Mesendoderm (in vitro differentiated cells): Measurements from ENCODE around the gene AKAP8. TPM values are rescaled to one million over a fixed set of nuclear protein-coding genes. Genes with fewer than 3 reads are reported as not detected.

Experiments used
- DNase-seq: peaks from one replicate; pipeline ENCODE4 v3.0.0; 2013
- H2AK5ac ChIP-seq: 2 replicates; pipeline ENCODE4 v1.6.1; 2013; ENCODE audit warnings: low read length, inconsistent platforms
- H2BK120ac ChIP-seq: 2 replicates; pipeline ENCODE4 v1.6.1; 2013; ENCODE audit warnings: low read depth, mild to moderate bottlenecking, low read length, moderate library complexity, mixed read lengths
- H2BK15ac ChIP-seq: replicated peaks from 2 replicates; pipeline ENCODE4 v1.6.1; 2013; ENCODE audit warnings: low read depth, mild to moderate bottlenecking, moderate library complexity
- H2BK5ac ChIP-seq: 2 replicates; pipeline ENCODE4 v1.6.1; 2013; ENCODE audit warnings: low read length, inconsistent platforms
- H3K18ac ChIP-seq: 2 replicates; pipeline ENCODE4 v1.6.1; 2013; ENCODE audit warnings: mild to moderate bottlenecking, low read length, mixed read lengths
- H3K23ac ChIP-seq: one replicate; pipeline ENCODE4 v1.6.1; 2013; ENCODE audit warnings: low read length
- H3K27ac ChIP-seq: 2 replicates; pipeline ENCODE4 v1.5.1; 2013; ENCODE audit warnings: low read depth, mild to moderate bottlenecking, inconsistent platforms, low read length, moderate library complexity
- H3K27me3 ChIP-seq: 2 replicates; pipeline ENCODE4 v1.6.1; 2013; ENCODE audit warnings: low read length, control low read depth, mild to moderate bottlenecking, inconsistent platforms; ENCODE audit not compliant: insufficient read depth, poor library complexity
- H3K36me3 ChIP-seq: 2 replicates; pipeline ENCODE4 v1.6.1; 2013; ENCODE audit warnings: low read length, inconsistent platforms; ENCODE audit not compliant: control insufficient read depth, insufficient read depth
- H3K4ac ChIP-seq: one replicate; pipeline ENCODE4 v1.6.1; 2013; ENCODE audit warnings: low read depth, mild to moderate bottlenecking, low read length, moderate library complexity
- H3K4me1 ChIP-seq: 2 replicates; pipeline ENCODE4 v1.6.1; 2013; ENCODE audit warnings: low read depth, low read length, inconsistent platforms; ENCODE audit not compliant: control insufficient read depth
- H3K4me2 ChIP-seq: 2 replicates; pipeline ENCODE4 v1.6.1; 2013; ENCODE audit warnings: low read length
- H3K4me3 ChIP-seq: 2 replicates; pipeline ENCODE4 v1.5.1; 2013; ENCODE audit warnings: mild to moderate bottlenecking, low read length
- H3K56ac ChIP-seq: one replicate; pipeline ENCODE4 v1.6.1; 2013; ENCODE audit warnings: low read length
- H3K79me1 ChIP-seq: 2 replicates; pipeline ENCODE4 v1.6.1; 2013; ENCODE audit warnings: low read length, inconsistent platforms
- H3K79me2 ChIP-seq: 2 replicates; pipeline ENCODE4 v1.6.1; 2013; ENCODE audit warnings: mild to moderate bottlenecking, low read length; ENCODE audit not compliant: control insufficient read depth, insufficient read depth
- H3K9ac ChIP-seq: 2 replicates; pipeline ENCODE4 v1.6.1; 2013; ENCODE audit warnings: low read length, inconsistent platforms
- H4K5ac ChIP-seq: one replicate; pipeline ENCODE4 v1.6.1; 2013; ENCODE audit warnings: low read length
- H4K8ac ChIP-seq: one replicate; pipeline ENCODE4 v1.6.1; 2013; ENCODE audit warnings: low read depth, mild to moderate bottlenecking, control low read depth, low read length, moderate library complexity
- WGBS: extraction: QIAGEN DNeasy Blood & Tissue Kit; methylation state at CpG from one replicate; pipeline ENCODE4 v1.1.7; 2013; ENCODE audit warnings: low lambda C conversion rate, missing lambda C conversion rate; ENCODE audit not compliant: insufficient coverage; ENCODE audit errors: extremely low coverage; 5-methylcytosine and 5-hydroxymethylcytosine counted together
- polyA plus RNA-seq, 2 experiments: library from polyadenylated mRNA; stranded (reverse); fragments of 200-250 nt; gene quantifications; one replicate each; pipeline ENCODE4 v1.2.3, GENCODE V29; 2013

The AKAP8 gene
- 27.7 TPM for polyA plus RNA-seq (2013, experiment 1 of 2)
- polyA plus RNA-seq (2013, experiment 2 of 2), result 27.0 TPM

GRCh38 chr19:15379083-15379998 is at the start of gene AKAP8:
Gene AKAP8 (minus strand): TSS chr19:15379787. CDS start chr19:15379731, 56 bp downstream.
- H3K18ac ChIP-seq, result peak within 1 kb of the TSS; percentile 82
- peak; percentile 99 for DNase-seq
- peak within 1 kb of the TSS; percentile 98 for H3K4me2 ChIP-seq
- H3K36me3 ChIP-seq, result no peaks in the 10 kb centered on the region
- H3K4ac ChIP-seq, result peak within 1 kb of the TSS; percentile 86
- peak within 1 kb of the TSS; percentile 82 for H2BK5ac ChIP-seq
- H3K4me3 ChIP-seq, result peak within 1 kb of the TSS; percentile 94
- no peaks in the 10 kb centered on the region for H3K27me3 ChIP-seq
- no peak within 1 kb of the TSS for H4K5ac ChIP-seq
- peak within 1 kb of the TSS; percentile 100 for H3K56ac ChIP-seq
- no peak within 1 kb of the TSS for H2BK15ac ChIP-seq
- H2AK5ac ChIP-seq, result peak within 1 kb of the TSS; percentile 64
- H2BK120ac ChIP-seq, result no peak within 1 kb of the TSS
- no CpG with 5 or more reads among the region's 111 CpGs for WGBS
- H3K4me1 ChIP-seq, result peaks cover 3% of the 10 kb centered on the region
- H3K23ac ChIP-seq, result no peak within 1 kb of the TSS
- peak within 1 kb of the TSS; percentile 89 for H3K27ac ChIP-seq
- no peak within 1 kb of the TSS for H4K8ac ChIP-seq
- H3K79me1 ChIP-seq, result peaks cover 7% of the 10 kb centered on the region
- H3K9ac ChIP-seq, result peak within 1 kb of the TSS; percentile 92
- H3K79me2 ChIP-seq, result peaks cover 43% of the 10 kb centered on the region

- H3K4me2 ChIP-seq, result no peak overlapping the region
- no peak overlapping the region for H2BK5ac ChIP-seq
- H3K79me2 ChIP-seq, result peaks cover 25% of the 10 kb centered on the region
- H3K56ac ChIP-seq, result no peak overlapping the region
- no peak overlapping the region for H3K4ac ChIP-seq
- peaks cover 5% of the 10 kb centered on the region for H3K4me1 ChIP-seq
- peaks cover 17% of the 10 kb centered on the region for H3K79me1 ChIP-seq
- H3K36me3 ChIP-seq, result peaks cover 14% of the 10 kb centered on the region
- H3K27me3 ChIP-seq, result no peaks in the 10 kb centered on the region
- H3K18ac ChIP-seq, result no peak overlapping the region
- no peak overlapping the region for H2BK120ac ChIP-seq
- H3K4me3 ChIP-seq, result no peak overlapping the region
- H2AK5ac ChIP-seq, result no peak overlapping the region
- no peak overlapping the region for H3K9ac ChIP-seq
- no peak overlapping the region for H3K23ac ChIP-seq
- no peak overlapping the region for H4K8ac ChIP-seq
- DNase-seq, result no peak
- H3K27ac ChIP-seq, result no peak overlapping the region
- H2BK15ac ChIP-seq, result no peak overlapping the region
- H4K5ac ChIP-seq, result no peak overlapping the region
- no CpG with 5 or more reads among the region's 35 CpGs for WGBS
Observed at GRCh38 chr19:15427991-15428471, 48.4 kb upstream of the AKAP8 start.

DNA sequence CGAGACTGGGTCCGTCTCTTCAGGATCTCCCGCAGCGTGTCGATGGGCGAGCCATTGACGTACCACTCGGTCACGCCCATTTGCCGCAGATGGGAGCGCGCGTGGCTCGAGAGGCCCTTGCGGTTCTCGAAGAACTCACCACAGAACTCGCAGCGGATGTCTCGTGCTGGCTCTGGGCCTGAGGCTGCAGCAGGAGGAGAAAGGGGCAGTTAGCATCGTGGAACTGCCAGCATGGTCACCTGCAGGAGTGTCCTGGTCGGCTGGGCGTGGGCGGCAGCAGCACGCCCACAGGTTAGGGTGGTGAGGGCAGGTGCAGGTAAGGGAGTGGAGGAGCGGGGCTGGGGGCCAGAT is 47.7 kb upstream of the AKAP8 start:
- no peak overlapping the region for H4K5ac ChIP-seq
- H4K8ac ChIP-seq, result no peak overlapping the region
- WGBS, result no CpG with 5 or more reads among the region's 25 CpGs

DNA sequence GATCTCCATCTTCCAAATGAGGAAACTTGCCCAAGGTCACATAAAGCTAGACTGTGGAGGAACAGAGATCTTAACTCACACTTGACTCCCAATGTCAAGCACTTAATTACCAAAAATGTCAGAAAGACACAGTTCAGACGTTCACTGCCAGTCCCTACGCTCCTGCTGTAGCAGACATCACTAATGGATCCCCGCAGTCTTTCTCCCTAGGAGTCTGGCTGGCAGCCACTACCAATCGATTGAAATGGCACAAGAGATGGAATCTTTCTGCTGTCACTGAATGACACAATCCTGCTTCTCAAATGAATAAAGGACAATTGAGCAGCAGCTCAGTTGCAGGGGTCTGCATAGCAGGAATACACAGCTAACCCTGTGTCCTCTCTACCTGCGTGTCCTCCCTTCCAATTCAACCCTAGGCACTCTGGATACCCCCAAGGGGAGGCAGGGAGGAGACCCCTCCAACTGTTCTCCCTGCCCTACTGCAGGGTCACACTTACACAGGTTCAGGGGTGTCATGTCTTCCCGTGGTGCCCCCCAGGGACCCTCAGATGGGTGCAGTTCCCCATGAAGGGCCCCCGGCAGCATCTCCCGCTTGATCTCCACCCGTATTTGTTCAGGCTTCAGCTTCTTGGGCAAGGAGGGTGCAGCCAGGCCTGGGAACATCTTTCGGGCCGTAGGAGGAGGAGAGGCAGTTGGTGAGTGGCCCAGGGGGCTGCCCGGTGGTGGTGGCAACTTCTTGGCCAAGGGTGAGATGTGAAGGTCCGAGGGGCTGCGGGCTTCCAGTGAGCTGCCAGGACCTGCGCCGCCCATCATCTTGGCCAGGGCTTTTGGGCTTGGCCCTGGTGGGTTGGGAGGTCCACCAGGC is 47.1 kb upstream of the AKAP8 start:
- Histone ChIP-seq H2BK5ac (no peak overlapping the region), H3K23ac (no peak overlapping the region), H2BK15ac (no peak overlapping the region), H3K27me3 (no peaks in the 10 kb centered on the region), H3K4me3 (no peak overlapping the region), H3K4me2 (no peak overlapping the region), H4K5ac (no peak overlapping the region), H3K4ac (no peak overlapping the region), H3K36me3 (peaks cover 16% of the 10 kb centered on the region), H4K8ac (no peak overlapping the region), H3K9ac (no peak overlapping the region), H3K18ac (no peak overlapping the region), H2AK5ac (no peak overlapping the region), H3K56ac (no peak overlapping the region), H3K79me2 (peaks cover 21% of the 10 kb centered on the region), H3K79me1 (peaks cover 15% of the 10 kb centered on the region), H3K4me1 (peaks cover 5% of the 10 kb centered on the region), H2BK120ac (no peak overlapping the region), H3K27ac (no peak overlapping the region)
- WGBS, result no CpG with 5 or more reads among the region's 16 CpGs
- DNase-seq, result peak; percentile 11

More for the DNA sequence above, 47.7 kb upstream of the AKAP8 start:
- no peak overlapping the region for H3K4ac ChIP-seq
- no peak overlapping the region for H3K18ac ChIP-seq
- no peak overlapping the region for H2BK5ac ChIP-seq
- no peak for DNase-seq
- no peak overlapping the region for H3K27ac ChIP-seq
- H3K4me2 ChIP-seq, result no peak overlapping the region
- no peak overlapping the region for H3K9ac ChIP-seq
- no peak overlapping the region for H2BK15ac ChIP-seq
- H3K79me2 ChIP-seq, result peaks cover 25% of the 10 kb centered on the region
- H3K23ac ChIP-seq, result no peak overlapping the region
- peaks cover 17% of the 10 kb centered on the region for H3K79me1 ChIP-seq
- no peak overlapping the region for H2AK5ac ChIP-seq
- no peak overlapping the region for H3K4me3 ChIP-seq
- H3K36me3 ChIP-seq, result peaks cover 16% of the 10 kb centered on the region
- H3K4me1 ChIP-seq, result peaks cover 5% of the 10 kb centered on the region
- H3K56ac ChIP-seq, result no peak overlapping the region
- no peak overlapping the region for H2BK120ac ChIP-seq
- H3K27me3 ChIP-seq, result no peaks in the 10 kb centered on the region

DNA sequence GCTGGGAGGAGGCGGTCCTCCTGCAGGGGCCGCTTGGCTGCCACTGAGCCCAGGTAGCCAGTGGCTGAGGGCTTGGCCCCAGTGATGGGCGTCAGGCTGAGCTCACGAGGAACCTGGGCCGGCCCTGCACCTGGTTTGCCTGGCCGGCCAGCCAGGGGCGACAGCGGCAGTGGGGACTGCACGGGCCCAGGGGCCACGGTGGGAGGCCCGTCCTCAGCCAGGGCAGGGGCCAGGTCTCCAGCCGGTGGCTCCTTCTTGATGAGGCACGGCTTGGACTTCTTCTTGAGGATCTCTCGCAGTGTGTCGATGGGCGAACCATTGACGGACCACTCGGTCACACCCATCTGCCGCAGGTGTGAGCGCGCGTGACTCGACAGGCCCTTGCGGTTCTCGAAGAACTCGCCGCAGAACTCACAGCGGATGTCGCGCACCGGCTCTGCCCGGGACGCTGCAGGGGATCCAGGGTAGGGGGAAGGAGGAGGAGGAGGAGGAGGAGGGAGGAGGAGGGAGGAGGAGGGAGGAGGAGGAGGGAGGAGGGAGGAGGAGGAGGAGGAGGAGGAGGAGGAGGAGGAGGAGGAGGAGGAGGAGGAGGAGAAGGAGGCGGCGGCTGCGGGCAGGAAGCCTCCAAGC is 45.8 kb upstream of the AKAP8 start:
- no peak overlapping the region for H3K23ac ChIP-seq
- H3K4me1 ChIP-seq, result no peaks in the 10 kb centered on the region
- H3K79me1 ChIP-seq, result peaks cover 5% of the 10 kb centered on the region
- H3K36me3 ChIP-seq, result peaks cover 16% of the 10 kb centered on the region
- no peak overlapping the region for H2BK5ac ChIP-seq
- no peak overlapping the region for H2BK120ac ChIP-seq
- H3K4me2 ChIP-seq, result no peak overlapping the region
- H3K4ac ChIP-seq, result no peak overlapping the region
- H3K18ac ChIP-seq, result no peak overlapping the region
- no peak overlapping the region for H2AK5ac ChIP-seq
- no peak overlapping the region for H4K5ac ChIP-seq
- H3K79me2 ChIP-seq, result peaks cover 9% of the 10 kb centered on the region
- H4K8ac ChIP-seq, result no peak overlapping the region
- no peak for DNase-seq
- no peak overlapping the region for H3K27ac ChIP-seq
- H3K56ac ChIP-seq, result no peak overlapping the region
- H3K9ac ChIP-seq, result no peak overlapping the region
- no peak overlapping the region for H3K4me3 ChIP-seq
- no peaks in the 10 kb centered on the region for H3K27me3 ChIP-seq
- no peak overlapping the region for H2BK15ac ChIP-seq
- no CpG with 5 or more reads among the region's 36 CpGs for WGBS
